Endothelial cell of coronary artery (primary cell): ENCODE results near the gene SAMSN1. TPM values are rescaled to one million over a fixed set of nuclear protein-coding genes. Genes with fewer than 3 reads are reported as not detected.

Experiments used
- total RNA-seq: library from RNA; depleted of rRNA; stranded (reverse); fragments of >200 nt; gene quantifications from 2 replicates; pipeline ENCODE4 v1.2.3, GENCODE V29; 2014

Gene SAMSN1
- total RNA-seq: 0.75 and 6.5 TPM in 2 replicates

GRCh38 chr21:14545906-14546480, at the start of gene SAMSN1:
Gene SAMSN1, minus strand, starts transcription at chr21:14546315. Its CDS starts 54 bp downstream, at chr21:14546261.

Other genes starting within 250 kb of the SAMSN1 start
- gene HSPA13, start 163.2 kb downstream of the SAMSN1 start, total RNA-seq: 42.3 and 42.4 TPM in 2 replicates